Measurements from ENCODE around the gene ASS1. TPM values are rescaled to one million over a fixed set of nuclear protein-coding genes. Genes with fewer than 3 reads are reported as not detected.

The ASS1 gene
- total RNA-seq, 1 donor from 2014 or later = 3.1 TPM

DNA sequence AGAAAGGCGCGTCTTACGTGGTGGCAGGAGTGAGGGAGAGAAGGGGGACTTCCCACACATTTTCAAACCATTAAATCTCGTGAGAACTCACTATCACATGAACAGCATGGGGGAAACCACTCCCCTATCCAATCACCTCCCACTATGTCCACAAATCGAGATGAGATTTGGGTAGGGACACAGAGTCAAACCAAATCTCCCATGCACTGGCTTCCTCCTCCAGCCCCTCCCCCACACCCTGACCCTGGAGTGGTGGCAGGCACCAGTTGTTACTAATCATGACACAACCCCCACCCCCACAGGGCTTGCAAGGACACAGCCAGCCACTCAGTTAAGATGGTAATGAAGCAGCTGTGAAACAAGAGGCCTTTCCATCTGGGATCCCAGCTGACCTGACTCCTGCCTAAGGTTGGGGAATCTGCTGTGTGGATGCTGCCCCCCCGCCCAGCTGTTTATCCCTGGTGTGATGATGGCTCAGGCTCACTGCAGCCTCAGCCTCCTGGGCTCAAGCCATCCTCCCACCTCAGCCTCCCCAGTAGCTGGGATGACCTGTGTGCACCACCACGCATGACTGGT, 77.6 kb downstream of the ASS1 start:
- no peak for DNase-seq (ENCODE audit: low spot score)
- H3K4me1 Mint-ChIP-seq (ENCODE audit: unreplicated experiment) = peaks cover 13% of the 10 kb centered on the region
- H3K27me3 Mint-ChIP-seq (ENCODE audit: unreplicated experiment) = peaks cover 14% of the 10 kb centered on the region
- no peak overlapping the region for H3K4me3 Mint-ChIP-seq (ENCODE audit: unreplicated experiment)
- no peak overlapping the region for H3K27ac Mint-ChIP-seq (ENCODE audit: unreplicated experiment)
- no peak for TF ChIP-seq CTCF (IDR thresholded peaks at IDR 0.05; ENCODE audit: unreplicated experiment)
- no peaks in the 10 kb centered on the region for H3K36me3 Mint-ChIP-seq (ENCODE audit: low read depth, unreplicated experiment)
- H3K9me3 Mint-ChIP-seq (ENCODE audit: unreplicated experiment) = no peaks in the 10 kb centered on the region

DNA sequence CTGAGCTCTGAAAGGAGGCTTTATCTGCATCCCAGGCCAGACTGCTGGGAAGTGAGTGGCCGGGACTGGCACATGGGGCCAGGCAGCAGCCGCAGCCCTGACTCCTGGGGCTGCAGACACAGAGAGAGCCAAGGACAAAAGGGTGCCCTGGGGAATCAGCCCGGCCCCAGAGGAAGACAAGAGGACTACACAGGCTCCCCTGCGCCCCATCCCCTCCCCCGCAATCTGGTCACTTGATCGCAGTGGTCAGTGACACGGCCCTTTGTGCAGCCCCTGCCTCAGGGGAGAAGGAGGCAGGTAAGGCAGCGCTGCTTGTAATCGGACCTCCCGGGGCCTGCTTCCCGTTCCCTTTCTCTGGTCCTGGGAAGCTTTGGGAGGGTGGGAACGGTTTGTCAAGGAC, 79.2 kb downstream of the ASS1 start:
- Mint-ChIP-seq H3K4me1 (ENCODE audit: unreplicated experiment) (peaks cover 5% of the 10 kb centered on the region), H3K27me3 (ENCODE audit: unreplicated experiment) (peaks cover 11% of the 10 kb centered on the region), H3K9me3 (ENCODE audit: unreplicated experiment) (no peaks in the 10 kb centered on the region), H3K4me3 (ENCODE audit: unreplicated experiment) (no peak overlapping the region), H3K27ac (ENCODE audit: unreplicated experiment) (no peak overlapping the region), H3K36me3 (ENCODE audit: low read depth, unreplicated experiment) (no peaks in the 10 kb centered on the region)
- no peak for DNase-seq (ENCODE audit: low spot score)
- TF ChIP-seq CTCF (IDR thresholded peaks at IDR 0.05; ENCODE audit: unreplicated experiment) = no peak

- Mint-ChIP-seq H3K9me3 (ENCODE audit: unreplicated experiment) (no peaks in the 10 kb centered on the region), H3K4me3 (ENCODE audit: unreplicated experiment) (no peak overlapping the region), H3K27ac (ENCODE audit: unreplicated experiment) (no peak overlapping the region), H3K36me3 (ENCODE audit: low read depth, unreplicated experiment) (no peaks in the 10 kb centered on the region), H3K27me3 (ENCODE audit: unreplicated experiment) (peaks cover 10% of the 10 kb centered on the region), H3K4me1 (ENCODE audit: unreplicated experiment) (peaks cover 3% of the 10 kb centered on the region)
- TF ChIP-seq CTCF (IDR thresholded peaks at IDR 0.05; ENCODE audit: unreplicated experiment) = no peak
- no peak for DNase-seq (ENCODE audit: low spot score)
Observed at GRCh38 chr9:130526193-130526853, 81.6 kb downstream of the ASS1 start.

GRCh38 chr9:130526854-130527650, 82.3 kb downstream of the ASS1 start:
- Mint-ChIP-seq H3K4me3 (ENCODE audit: unreplicated experiment) (no peak overlapping the region), H3K9me3 (ENCODE audit: unreplicated experiment) (no peaks in the 10 kb centered on the region), H3K36me3 (ENCODE audit: low read depth, unreplicated experiment) (no peaks in the 10 kb centered on the region), H3K4me1 (ENCODE audit: unreplicated experiment) (peaks cover 3% of the 10 kb centered on the region), H3K27ac (ENCODE audit: unreplicated experiment) (no peak overlapping the region), H3K27me3 (ENCODE audit: unreplicated experiment) (peaks cover 9% of the 10 kb centered on the region)
- no peak for TF ChIP-seq CTCF (IDR thresholded peaks at IDR 0.05; ENCODE audit: unreplicated experiment)
- no peak for DNase-seq (ENCODE audit: low spot score)
